ENCODE results near the gene MISP3. TPM values are rescaled to one million over a fixed set of nuclear protein-coding genes. Genes with fewer than 3 reads are reported as not detected.
A peak's percentile ranks its signal among the peaks of the same experiment; 100 is the strongest.

The MISP3 gene
- total and polyA plus RNA-seq, 8 donors = 6.4 to 21.4 (median 8.3) TPM

DNA sequence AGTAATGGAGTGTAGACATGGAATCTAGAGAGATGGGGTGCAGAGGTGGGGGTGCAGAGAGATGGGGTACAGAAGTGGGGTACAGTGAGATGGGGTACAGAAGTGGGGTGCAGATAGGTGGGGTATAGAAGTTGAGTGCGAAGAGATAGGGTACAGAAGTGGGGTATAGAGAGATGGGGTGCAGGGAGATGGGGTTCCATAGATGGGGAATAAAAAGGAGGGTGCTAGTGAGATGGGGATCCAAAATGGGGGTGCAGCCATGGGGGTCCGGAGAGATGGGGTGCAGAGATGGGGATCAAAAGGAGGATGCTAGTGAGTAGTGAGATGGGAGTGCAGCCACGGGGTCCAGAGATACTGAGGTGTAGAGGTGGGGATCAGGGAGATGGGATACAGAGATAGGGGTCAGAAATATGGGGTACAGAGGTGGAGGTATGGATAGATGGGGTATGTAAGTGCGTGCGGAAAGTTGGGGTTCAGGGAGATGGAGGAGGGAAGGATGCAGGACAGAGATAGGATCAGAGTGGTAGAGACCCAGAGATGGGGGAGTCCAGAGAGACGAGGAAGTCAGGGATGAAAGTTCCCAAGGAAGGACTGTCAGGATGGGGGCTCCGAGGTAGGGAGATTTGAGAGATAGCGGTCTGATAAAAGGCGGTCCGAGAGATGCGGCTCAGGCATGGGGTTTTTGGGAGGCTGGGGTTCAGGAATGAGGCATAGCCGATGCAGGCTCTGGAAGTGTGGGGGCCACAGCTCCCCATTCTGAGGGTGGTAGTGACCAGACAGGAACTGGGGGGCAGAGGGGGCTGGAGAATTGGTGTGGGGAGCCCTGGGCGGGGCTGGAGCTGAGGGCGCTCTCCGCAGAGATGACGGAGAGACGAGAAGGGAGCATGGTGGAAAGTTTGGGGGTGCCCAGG lies 14.1 kb upstream of the MISP3 start:
- H3K27me3 ChIP-seq = no peaks in the 10 kb centered on the region

DNA sequence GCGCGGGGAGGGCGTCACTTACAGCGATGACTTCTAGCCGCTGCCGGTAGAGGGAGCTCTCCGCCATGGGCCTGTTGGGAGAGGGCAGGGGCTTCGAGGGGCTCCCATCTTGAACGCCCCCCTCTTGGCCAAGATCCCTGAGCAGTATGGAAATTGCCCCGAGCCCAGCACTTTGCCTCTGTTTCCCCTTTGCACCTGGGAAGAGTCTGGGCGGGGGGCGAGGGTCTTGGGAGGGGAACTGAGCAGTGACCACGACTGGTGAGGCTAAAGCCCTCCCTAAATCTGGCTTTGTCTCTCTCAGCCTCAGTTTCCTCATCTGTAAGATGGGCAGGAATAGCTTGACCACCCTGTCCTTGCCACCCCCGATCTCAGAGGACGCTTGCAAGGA lies 13.5 kb upstream of the MISP3 start:
- TF ChIP-seq, protein P1, sequence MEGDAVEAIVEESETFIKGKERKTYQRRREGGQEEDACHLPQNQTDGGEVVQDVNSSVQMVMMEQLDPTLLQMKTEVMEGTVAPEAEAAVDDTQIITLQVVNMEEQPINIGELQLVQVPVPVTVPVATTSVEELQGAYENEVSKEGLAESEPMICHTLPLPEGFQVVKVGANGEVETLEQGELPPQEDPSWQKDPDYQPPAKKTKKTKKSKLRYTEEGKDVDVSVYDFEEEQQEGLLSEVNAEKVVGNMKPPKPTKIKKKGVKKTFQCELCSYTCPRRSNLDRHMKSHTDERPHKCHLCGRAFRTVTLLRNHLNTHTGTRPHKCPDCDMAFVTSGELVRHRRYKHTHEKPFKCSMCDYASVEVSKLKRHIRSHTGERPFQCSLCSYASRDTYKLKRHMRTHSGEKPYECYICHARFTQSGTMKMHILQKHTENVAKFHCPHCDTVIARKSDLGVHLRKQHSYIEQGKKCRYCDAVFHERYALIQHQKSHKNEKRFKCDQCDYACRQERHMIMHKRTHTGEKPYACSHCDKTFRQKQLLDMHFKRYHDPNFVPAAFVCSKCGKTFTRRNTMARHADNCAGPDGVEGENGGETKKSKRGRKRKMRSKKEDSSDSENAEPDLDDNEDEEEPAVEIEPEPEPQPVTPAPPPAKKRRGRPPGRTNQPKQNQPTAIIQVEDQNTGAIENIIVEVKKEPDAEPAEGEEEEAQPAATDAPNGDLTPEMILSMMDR (IDR thresholded peaks at IDR 0.05) = peak; percentile 8 to 24 (median 18)
- H3K27me3 ChIP-seq = no peaks in the 10 kb centered on the region
- peaks cover 0 to 6% (median 0%) of the 10 kb centered on the region in 3 donors for H3K36me3 ChIP-seq
- H3K4me1 ChIP-seq = peaks cover 0 to 22% (median 15%) of the 10 kb centered on the region in 3 donors
- no peaks in the 10 kb centered on the region for H3K9me3 ChIP-seq
- WGBS, 2 donors = 53 to 62% methylated on average over 15 of the region's 15 CpGs
- no peak overlapping the region for H3K27ac ChIP-seq
- intact Hi-C loops (cut with DNase I) = no loop called here
- no peak overlapping the region for H3K4me3 ChIP-seq
- no peak for DNase-seq
- no peak for FAIRE-seq
- ATAC-seq = no peak

More for the DNA sequence above, 14.1 kb upstream of the MISP3 start:
- WGBS, 2 donors = 53 to 66% methylated on average over 17 of the region's 17 CpGs
- H3K4me3 ChIP-seq = no peak overlapping the region
- TF ChIP-seq, protein P1 (IDR thresholded peaks at IDR 0.05) = no peak
- no peak for FAIRE-seq
- H3K9me3 ChIP-seq = no peaks in the 10 kb centered on the region
- intact Hi-C loops (cut with DNase I) = no loop called here
- ATAC-seq = no peak
- DNase-seq = no peak
- H3K36me3 ChIP-seq = peaks cover 0 to 6% (median 0%) of the 10 kb centered on the region in 3 donors
- H3K27ac ChIP-seq = no peak overlapping the region
- peaks cover 0 to 22% (median 15%) of the 10 kb centered on the region in 3 donors for H3K4me1 ChIP-seq

DNA sequence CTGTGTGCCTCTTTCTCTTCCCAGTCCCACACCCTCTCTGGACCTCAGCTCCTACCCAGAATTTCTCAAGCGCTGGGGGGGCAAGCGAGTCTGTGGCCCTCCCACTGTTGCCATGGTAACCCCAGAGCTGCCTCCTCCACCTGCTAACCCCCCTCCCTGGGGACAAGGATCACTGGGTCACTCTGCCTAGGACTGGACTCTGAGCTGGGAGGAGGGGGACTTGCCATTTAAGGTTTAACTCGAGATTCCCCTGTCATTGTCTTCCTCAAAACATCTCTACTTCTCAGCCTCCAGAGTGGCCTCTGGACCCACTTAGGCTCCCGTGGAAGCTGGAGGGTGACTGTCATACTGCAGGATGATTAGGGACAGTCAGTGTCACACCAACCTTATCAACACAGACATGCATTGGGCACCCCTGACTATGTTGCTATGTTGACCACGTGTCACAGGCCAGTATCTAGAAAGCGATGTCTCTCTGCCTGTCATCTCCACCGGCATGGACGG lies 12.9 kb upstream of the MISP3 start:
- intact Hi-C loops (cut with DNase I) = no loop called here
- H3K4me3 ChIP-seq = peak overlapping the region in 1 of 4 donors; percentile 51
- peaks cover 0 to 6% (median 0%) of the 10 kb centered on the region in 3 donors for H3K36me3 ChIP-seq
- TF ChIP-seq, protein P1 (IDR thresholded peaks at IDR 0.05) = no peak
- peaks cover 0 to 22% (median 15%) of the 10 kb centered on the region in 3 donors for H3K4me1 ChIP-seq
- no peak for DNase-seq
- 14 to 32% methylated on average over 8 of the region's 8 CpGs for WGBS, 2 donors
- H3K27me3 ChIP-seq = no peaks in the 10 kb centered on the region
- no peak for FAIRE-seq
- ATAC-seq = no peak
- H3K27ac ChIP-seq = no peak overlapping the region
- H3K9me3 ChIP-seq = no peaks in the 10 kb centered on the region

DNA sequence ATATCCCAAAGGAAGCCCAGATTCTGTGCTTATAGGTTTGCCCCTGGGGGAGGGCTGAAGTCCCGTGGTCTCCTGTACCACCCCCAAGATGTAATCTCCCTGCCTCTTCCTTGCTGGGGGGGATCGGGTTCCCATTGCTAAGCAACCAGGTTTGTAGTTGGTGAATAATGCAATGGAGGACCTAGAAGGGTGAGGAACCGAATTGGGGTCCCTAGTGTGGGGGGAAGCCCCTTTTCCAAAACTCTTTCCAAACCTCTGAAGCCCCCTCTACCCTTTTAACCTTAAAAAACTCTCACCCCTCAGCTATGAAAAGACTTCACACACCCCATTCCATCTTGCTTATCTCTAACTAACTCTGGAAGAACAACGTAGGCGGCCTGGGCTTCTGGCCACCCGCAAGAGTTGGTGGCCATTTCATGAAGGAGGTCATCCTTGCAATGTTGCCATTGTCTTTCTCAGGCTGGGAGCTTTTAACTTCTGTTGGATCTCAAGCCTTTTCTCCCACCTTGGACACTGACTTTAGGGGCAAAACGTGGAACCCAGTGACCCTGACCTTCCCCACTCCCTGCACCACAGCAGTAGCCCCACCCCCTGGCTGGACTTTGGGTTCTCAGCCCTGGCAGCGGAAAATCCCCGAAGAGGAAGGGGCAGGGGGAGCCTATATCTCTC lies 11.4 kb upstream of the MISP3 start:
- Histone ChIP-seq H3K4me1 (peaks cover 0 to 22% (median 15%) of the 10 kb centered on the region in 3 donors), H3K27me3 (no peaks in the 10 kb centered on the region), H3K27ac (peak overlapping the region; percentile 51 to 89 (median 82)), H3K36me3 (no peaks in the 10 kb centered on the region), H3K9me3 (no peaks in the 10 kb centered on the region), H3K4me3 (peak overlapping the region; percentile 23 to 51 (median 32))
- DNase-seq = peak in 3 of 6 donors; percentile 37 to 66 (median 46)
- 11 to 21% methylated on average over 9 of the region's 9 CpGs for WGBS, 2 donors
- ATAC-seq = peak; percentile 22 to 80 (median 64)
- intact Hi-C loops (cut with DNase I) = no loop called here
- FAIRE-seq = no peak
- TF ChIP-seq, protein P1 (IDR thresholded peaks at IDR 0.05) = no peak
